H9 (cell line): ENCODE results near the gene ALDOA. TPM values are rescaled to one million over a fixed set of nuclear protein-coding genes. Genes with fewer than 3 reads are reported as not detected.
A peak's percentile ranks its signal among the peaks of the same experiment; 100 is the strongest.

Experiments
- DNase-seq: peaks from one replicate; pipeline ENCODE4 v3.0.0-alpha.2; 2017
- H2AFZ ChIP-seq: one replicate; pipeline ENCODE4 v1.6.1; 2013; ENCODE audit warnings: mild to moderate bottlenecking, low read length, control low read depth, moderate library complexity
- H2AK5ac ChIP-seq: 2 replicates; pipeline ENCODE4 v1.6.1; 2013; ENCODE audit warnings: low read length, control low read depth, mixed read lengths; ENCODE audit not compliant: insufficient read length
- H2BK120ac ChIP-seq: one replicate; pipeline ENCODE4 v1.6.1; 2013; ENCODE audit warnings: low read depth, mild to moderate bottlenecking, low read length, control low read depth, inconsistent platforms; ENCODE audit not compliant: poor library complexity, severe bottlenecking
- H2BK12ac ChIP-seq: 2 replicates; pipeline ENCODE4 v1.6.1; 2013; ENCODE audit warnings: low read length, control low read depth, mixed read lengths, low read depth; ENCODE audit not compliant: insufficient read length
- H2BK15ac ChIP-seq: 2 replicates; pipeline ENCODE4 v1.6.1; 2013; ENCODE audit warnings: low read depth, low read length, control low read depth
- H2BK20ac ChIP-seq: one replicate; pipeline ENCODE4 v1.6.1; 2013; ENCODE audit warnings: low read depth, mild to moderate bottlenecking, low read length, control low read depth, inconsistent platforms; ENCODE audit not compliant: poor library complexity, severe bottlenecking
- H2BK5ac ChIP-seq: 2 replicates; pipeline ENCODE4 v1.6.1; 2013; ENCODE audit warnings: low read length, control low read depth, mixed read lengths; ENCODE audit not compliant: insufficient read length
- H3K14ac ChIP-seq: 2 replicates; pipeline ENCODE4 v1.6.1; 2013; ENCODE audit warnings: low read length, control low read depth; ENCODE audit not compliant: insufficient read depth
- H3K18ac ChIP-seq: 2 replicates; pipeline ENCODE4 v1.6.1; 2013; ENCODE audit warnings: low read depth, mild to moderate bottlenecking, mixed read lengths, low read length, control low read depth; ENCODE audit not compliant: insufficient read length
- H3K23ac ChIP-seq: 2 replicates; pipeline ENCODE4 v1.6.1; 2013; ENCODE audit warnings: low read length, control low read depth, mixed read lengths, low read depth; ENCODE audit not compliant: insufficient read length
- H3K23me2 ChIP-seq: 2 replicates; pipeline ENCODE4 v1.6.1; 2013; ENCODE audit warnings: low read depth, mild to moderate bottlenecking, mixed read lengths, low read length, control low read depth; ENCODE audit not compliant: insufficient read length, poor library complexity, severe bottlenecking
- H3K27ac ChIP-seq: 2 replicates; pipeline ENCODE4 v1.5.1; 2013; ENCODE audit warnings: low read length, control low read depth, mixed read lengths, low read depth; ENCODE audit not compliant: insufficient read length
- H3K27me3 ChIP-seq: 2 replicates; pipeline ENCODE4 v1.6.1; 2013; ENCODE audit warnings: low read length, control low read depth, inconsistent platforms; ENCODE audit not compliant: insufficient read depth
- H3K4ac ChIP-seq: 2 replicates; pipeline ENCODE4 v1.6.1; 2013; ENCODE audit warnings: low read depth, mild to moderate bottlenecking, control low read depth, inconsistent platforms, low read length, moderate library complexity
- H3K4me1 ChIP-seq: 2 replicates; pipeline ENCODE4 v1.6.1; 2013; ENCODE audit warnings: low read length, control low read depth, inconsistent platforms; ENCODE audit not compliant: insufficient read depth
- H3K4me2 ChIP-seq: 2 replicates; pipeline ENCODE4 v1.6.1; 2013; ENCODE audit warnings: low read length, control low read depth, mixed read lengths; ENCODE audit not compliant: insufficient read length, insufficient read depth
- H3K56ac ChIP-seq: 2 replicates; pipeline ENCODE4 v1.6.1; 2013; ENCODE audit warnings: low read depth, mild to moderate bottlenecking, mixed read lengths, low read length, control low read depth; ENCODE audit not compliant: insufficient read length
- H3K79me1 ChIP-seq: 2 replicates; pipeline ENCODE4 v1.6.1; 2013; ENCODE audit warnings: low read depth, mild to moderate bottlenecking, moderate library complexity, low read length, control low read depth, inconsistent platforms; ENCODE audit not compliant: insufficient read depth, poor library complexity, severe bottlenecking
- H3K79me2 ChIP-seq: 2 replicates; pipeline ENCODE4 v1.6.1; 2013; ENCODE audit warnings: low read length, control low read depth, inconsistent platforms; ENCODE audit not compliant: insufficient read depth
- H3K9ac ChIP-seq: 2 replicates; pipeline ENCODE4 v1.6.1; 2013; ENCODE audit warnings: low read length, control low read depth, mixed read lengths; ENCODE audit not compliant: insufficient read length; ENCODE audit errors: extremely low read depth
- H3K9me3 ChIP-seq: one replicate; pipeline ENCODE4 v1.6.1; 2013; ENCODE audit warnings: low read depth, low read length, inconsistent platforms; ENCODE audit not compliant: control insufficient read depth
- H3T11ph ChIP-seq: one replicate; pipeline ENCODE4 v1.6.1; 2013; ENCODE audit warnings: mild to moderate bottlenecking, low read length, control low read depth, inconsistent platforms
- H4K20me1 ChIP-seq: one replicate; pipeline ENCODE4 v1.6.1; 2013; ENCODE audit not compliant: control insufficient read depth, insufficient read length, insufficient read depth
- H4K5ac ChIP-seq: 2 replicates; pipeline ENCODE4 v1.6.1; 2013; ENCODE audit warnings: low read depth, mild to moderate bottlenecking, mixed read lengths, low read length, control low read depth; ENCODE audit not compliant: insufficient read length
- H4K8ac ChIP-seq: replicated peaks from 2 replicates; pipeline ENCODE4 v1.6.1; 2013; ENCODE audit warnings: low read length, control low read depth, mixed read lengths, low read depth; ENCODE audit not compliant: insufficient read length
- H4K91ac ChIP-seq: 2 replicates; pipeline ENCODE4 v1.6.1; 2013; ENCODE audit warnings: low read depth, mild to moderate bottlenecking, moderate library complexity, mixed read lengths, low read length, control low read depth; ENCODE audit not compliant: insufficient read length
- H3K27ac Mint-ChIP-seq, 3 experiments: 2 replicates in 2 of 3; 3 replicates in 1 of 3; pipeline ENCODE4 v1.8.0; 2020 to 2021; ENCODE audit warnings: mixed read lengths in 3 of 3, mild to moderate bottlenecking in 1 of 3, moderate library complexity in 1 of 3
- H3K27me3 Mint-ChIP-seq: 2 replicates; pipeline ENCODE4 v1.8.0; 2021; ENCODE audit warnings: low read depth, mild to moderate bottlenecking, moderate library complexity, mixed read lengths
- H3K36me3 Mint-ChIP-seq, 3 experiments: 2 replicates in 2 of 3; 3 replicates in 1 of 3; pipeline ENCODE4 v1.8.0; 2020 to 2021; ENCODE audit warnings: low read depth in 3 of 3, mixed read lengths in 3 of 3; ENCODE audit not compliant: insufficient read depth in 1 of 3
- H3K4me1 Mint-ChIP-seq, 2 experiments: 2 replicates each; pipeline ENCODE4 v1.8.0; 2020; ENCODE audit warnings: mixed read lengths in 2 of 2
- H3K4me3 Mint-ChIP-seq, 2 experiments: 2 replicates in 1 of 2; 3 replicates in 1 of 2; pipeline ENCODE4 v1.8.0; 2020 to 2021; ENCODE audit warnings: mild to moderate bottlenecking in 2 of 2, mixed read lengths in 2 of 2, moderate library complexity in 1 of 2
- H3K9me3 Mint-ChIP-seq, 2 experiments: 2 replicates in 1 of 2; 3 replicates in 1 of 2; pipeline ENCODE4 v1.8.0; 2020; ENCODE audit warnings: mild to moderate bottlenecking in 2 of 2, mixed read lengths in 2 of 2, moderate library complexity in 1 of 2
- WGBS: extraction: QIAGEN DNeasy Blood & Tissue Kit; methylation state at CpG from one replicate; pipeline ENCODE4 v1.1.7; 2013; ENCODE audit warnings: missing lambda C conversion rate, low lambda C conversion rate, mixed read lengths; ENCODE audit not compliant: insufficient read length; ENCODE audit errors: extremely low coverage; 5-methylcytosine and 5-hydroxymethylcytosine counted together
- total RNA-seq: library from RNA; stranded (reverse); gene quantifications from 2 replicates; pipeline ENCODE4 v1.2.1, GENCODE V29; 2021
- TF ChIP-seq, protein P1 (sequence below): fragments of 200-600 bp; sonication (generic); conservative IDR thresholded peaks from 3 replicates; pipeline ENCODE4 v1.8.0; 2021; ENCODE audit warnings: antibody characterized with exemption, mild to moderate bottlenecking

Gene ALDOA
- total RNA-seq, 1 experiment from 2014 or later: 1,356 TPM

DNA sequence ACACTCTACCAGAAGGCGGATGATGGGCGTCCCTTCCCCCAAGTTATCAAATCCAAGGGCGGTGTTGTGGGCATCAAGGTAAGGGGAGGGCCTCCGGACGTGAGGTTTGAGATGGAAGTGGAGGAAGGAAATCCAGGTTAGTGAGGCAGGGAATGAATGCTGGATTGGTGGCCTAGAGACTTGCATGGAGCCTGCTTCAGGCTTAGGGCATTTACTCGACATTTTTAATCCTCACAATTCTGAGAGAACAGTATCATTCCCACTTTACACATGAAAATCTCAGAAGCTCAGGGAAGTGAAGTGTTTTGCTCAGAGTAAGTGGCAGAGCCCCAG lies 2.0 kb downstream of the ALDOA start:
- H3K27me3 Mint-ChIP-seq: no peaks in the 10 kb centered on the region; the same call in 1 of the 2 replicates
- H3K4me3 Mint-ChIP-seq: peak overlapping the region; percentile 88 to 94
- no peaks in the 10 kb centered on the region for H4K20me1 ChIP-seq
- H3K18ac ChIP-seq: no peak overlapping the region
- peak overlapping the region; percentile 89 for H3K4me2 ChIP-seq
- TF ChIP-seq, protein P1, sequence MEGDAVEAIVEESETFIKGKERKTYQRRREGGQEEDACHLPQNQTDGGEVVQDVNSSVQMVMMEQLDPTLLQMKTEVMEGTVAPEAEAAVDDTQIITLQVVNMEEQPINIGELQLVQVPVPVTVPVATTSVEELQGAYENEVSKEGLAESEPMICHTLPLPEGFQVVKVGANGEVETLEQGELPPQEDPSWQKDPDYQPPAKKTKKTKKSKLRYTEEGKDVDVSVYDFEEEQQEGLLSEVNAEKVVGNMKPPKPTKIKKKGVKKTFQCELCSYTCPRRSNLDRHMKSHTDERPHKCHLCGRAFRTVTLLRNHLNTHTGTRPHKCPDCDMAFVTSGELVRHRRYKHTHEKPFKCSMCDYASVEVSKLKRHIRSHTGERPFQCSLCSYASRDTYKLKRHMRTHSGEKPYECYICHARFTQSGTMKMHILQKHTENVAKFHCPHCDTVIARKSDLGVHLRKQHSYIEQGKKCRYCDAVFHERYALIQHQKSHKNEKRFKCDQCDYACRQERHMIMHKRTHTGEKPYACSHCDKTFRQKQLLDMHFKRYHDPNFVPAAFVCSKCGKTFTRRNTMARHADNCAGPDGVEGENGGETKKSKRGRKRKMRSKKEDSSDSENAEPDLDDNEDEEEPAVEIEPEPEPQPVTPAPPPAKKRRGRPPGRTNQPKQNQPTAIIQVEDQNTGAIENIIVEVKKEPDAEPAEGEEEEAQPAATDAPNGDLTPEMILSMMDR: no peak
- H3K23me2 ChIP-seq: peaks cover 17% of the 10 kb centered on the region
- DNase-seq: no peak
- no peak overlapping the region for H2BK15ac ChIP-seq
- no peak overlapping the region for H2BK5ac ChIP-seq
- H3K14ac ChIP-seq: no peak overlapping the region
- H3K9ac ChIP-seq: no peak overlapping the region
- H3K36me3 Mint-ChIP-seq: peaks cover 51 to 65% (median 58%) of the 10 kb centered on the region in 3 experiments
- H2BK120ac ChIP-seq: no peak overlapping the region
- no CpG with 5 or more reads among the region's 6 CpGs for WGBS
- H2AK5ac ChIP-seq: no peak overlapping the region
- no peak overlapping the region for H3T11ph ChIP-seq
- peak overlapping the region in 2 of 3 experiments; percentile 85 to 88; a peak in 4 of 7 replicates for H3K27ac Mint-ChIP-seq
- no peaks in the 10 kb centered on the region for H3K27me3 ChIP-seq
- no peak overlapping the region for H3K56ac ChIP-seq
- H3K79me1 ChIP-seq: peaks cover 7% of the 10 kb centered on the region
- H4K91ac ChIP-seq: no peak overlapping the region
- no peak overlapping the region for H4K8ac ChIP-seq
- no peaks in the 10 kb centered on the region; the same call in 1 of the 2 replicates for H3K4me1 ChIP-seq
- no peak overlapping the region for H2BK12ac ChIP-seq
- H2BK20ac ChIP-seq: no peak overlapping the region
- no peaks in the 10 kb centered on the region; a peak in 1 of 5 replicates for H3K9me3 Mint-ChIP-seq
- H3K79me2 ChIP-seq: peaks cover 12% of the 10 kb centered on the region; the same call in 1 of the 2 replicates
- peaks cover 19 to 30% of the 10 kb centered on the region in 2 experiments for H3K4me1 Mint-ChIP-seq
- H3K23ac ChIP-seq: no peak overlapping the region
- H3K9me3 ChIP-seq: no peaks in the 10 kb centered on the region
- H4K5ac ChIP-seq: no peak overlapping the region
- H3K27ac ChIP-seq: no peak overlapping the region
- no peak overlapping the region for H2AFZ ChIP-seq
- no peak overlapping the region for H3K4ac ChIP-seq
